ENCODE data around the gene CDKAL1. TPM values are rescaled to one million over a fixed set of nuclear protein-coding genes. Genes with fewer than 3 reads are reported as not detected.

CDKAL1 gene
- total RNA-seq, 2 experiments from 2014 or later = 21.2 to 23.0 TPM

DNA sequence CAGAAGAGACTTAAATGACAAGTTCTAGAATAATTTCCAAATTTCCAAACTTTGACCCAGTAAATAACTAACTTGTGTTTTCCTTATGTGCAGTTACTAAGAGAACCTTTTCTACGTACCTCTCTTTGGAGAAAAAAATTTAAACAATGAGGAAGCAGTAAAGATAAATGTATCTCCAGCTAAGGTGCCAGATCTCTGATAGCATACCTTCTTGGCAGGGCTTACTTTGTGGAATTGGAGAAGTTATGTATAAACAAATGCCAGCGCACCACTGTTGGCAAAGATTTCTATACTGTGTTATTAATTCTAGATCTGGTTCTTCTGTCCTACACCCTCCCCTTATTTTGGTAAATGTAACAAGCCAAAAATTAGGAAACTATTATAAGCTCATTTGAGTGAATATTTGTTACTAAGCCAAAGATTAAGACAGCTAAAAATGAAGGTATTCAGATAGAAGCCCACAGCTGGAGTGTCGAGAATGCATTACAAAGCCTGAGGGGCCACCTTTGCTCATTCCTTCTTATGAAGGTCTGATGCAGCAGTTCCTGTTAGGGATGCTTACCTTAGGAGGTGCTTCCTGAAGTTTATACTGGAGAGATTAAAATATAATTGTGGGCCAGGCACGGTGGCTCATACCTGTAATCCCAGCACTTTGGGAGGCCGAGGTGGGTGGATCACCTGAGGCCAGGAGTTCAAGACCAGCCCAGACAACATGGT is 686.2 kb downstream of the CDKAL1 start:
- Mint-ChIP-seq H3K27ac (no peak overlapping the region), H3K4me1 (no peaks in the 10 kb centered on the region), H3K4me3 (no peak overlapping the region), H3K27me3 (no peaks in the 10 kb centered on the region), H3K36me3 (ENCODE audit: low read depth) (no peaks in the 10 kb centered on the region), H3K9me3 (no peaks in the 10 kb centered on the region)
- DNase-seq = no peak
- CTCF ChIA-PET = no interaction called here
- POLR2A ChIA-PET = no interaction called here

GRCh38 chr6:21222656-21223055 is 688.4 kb downstream of the CDKAL1 start:
- POLR2A ChIA-PET = no interaction called here
- Mint-ChIP-seq H3K4me3 (no peak overlapping the region), H3K4me1 (no peaks in the 10 kb centered on the region), H3K27me3 (no peaks in the 10 kb centered on the region), H3K27ac (no peak overlapping the region), H3K36me3 (ENCODE audit: low read depth) (no peaks in the 10 kb centered on the region), H3K9me3 (no peaks in the 10 kb centered on the region)
- CTCF ChIA-PET = no interaction called here
- no peak for DNase-seq

DNA sequence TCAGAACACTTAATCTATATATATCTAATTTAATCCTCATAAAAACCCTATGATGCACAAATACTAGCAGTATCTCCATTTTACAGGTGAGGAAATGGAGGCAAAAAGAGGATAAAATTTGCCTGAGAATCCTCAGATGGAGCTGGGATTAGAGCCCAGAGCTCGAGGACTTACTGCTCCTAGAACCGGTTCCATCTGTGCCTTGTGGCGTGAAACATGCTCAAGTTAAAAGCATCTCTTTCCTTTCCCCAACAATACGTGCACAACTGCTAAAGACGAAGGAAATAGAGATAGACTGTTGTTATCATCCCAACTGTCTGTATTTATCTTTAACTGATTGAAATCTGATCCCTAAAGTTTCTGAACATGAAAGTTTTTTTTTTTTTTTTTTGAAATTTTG is 691.7 kb downstream of the CDKAL1 start:
- Mint-ChIP-seq H3K27me3 (no peaks in the 10 kb centered on the region), H3K9me3 (no peaks in the 10 kb centered on the region), H3K4me1 (no peaks in the 10 kb centered on the region), H3K27ac (no peak overlapping the region), H3K4me3 (no peak overlapping the region), H3K36me3 (ENCODE audit: low read depth) (peaks cover 5% of the 10 kb centered on the region)
- ChIA-PET POLR2A (no interaction called here), CTCF (no interaction called here)
- no peak for DNase-seq

- Mint-ChIP-seq H3K4me1 (no peaks in the 10 kb centered on the region), H3K4me3 (no peak overlapping the region), H3K9me3 (no peaks in the 10 kb centered on the region), H3K27ac (no peak overlapping the region), H3K36me3 (ENCODE audit: low read depth) (peaks cover 18% of the 10 kb centered on the region), H3K27me3 (no peaks in the 10 kb centered on the region)
- DNase-seq = no peak
- ChIA-PET CTCF (no interaction called here), POLR2A (no interaction called here)
Observed at GRCh38 chr6:21227486-21227885, 693.2 kb downstream of the CDKAL1 start.

- H3K4me3 Mint-ChIP-seq = no peak overlapping the region
- CTCF ChIA-PET = no interaction called here
- H3K4me1 Mint-ChIP-seq = no peaks in the 10 kb centered on the region
- H3K9me3 Mint-ChIP-seq = peaks cover 6% of the 10 kb centered on the region
- H3K36me3 Mint-ChIP-seq (ENCODE audit: low read depth) = peaks cover 26% of the 10 kb centered on the region
- no peak for DNase-seq
- no peak overlapping the region for H3K27ac Mint-ChIP-seq
- H3K27me3 Mint-ChIP-seq = no peaks in the 10 kb centered on the region
- POLR2A ChIA-PET = no interaction called here
Observed at GRCh38 chr6:21228411-21228810, 694.2 kb downstream of the CDKAL1 start.

DNA sequence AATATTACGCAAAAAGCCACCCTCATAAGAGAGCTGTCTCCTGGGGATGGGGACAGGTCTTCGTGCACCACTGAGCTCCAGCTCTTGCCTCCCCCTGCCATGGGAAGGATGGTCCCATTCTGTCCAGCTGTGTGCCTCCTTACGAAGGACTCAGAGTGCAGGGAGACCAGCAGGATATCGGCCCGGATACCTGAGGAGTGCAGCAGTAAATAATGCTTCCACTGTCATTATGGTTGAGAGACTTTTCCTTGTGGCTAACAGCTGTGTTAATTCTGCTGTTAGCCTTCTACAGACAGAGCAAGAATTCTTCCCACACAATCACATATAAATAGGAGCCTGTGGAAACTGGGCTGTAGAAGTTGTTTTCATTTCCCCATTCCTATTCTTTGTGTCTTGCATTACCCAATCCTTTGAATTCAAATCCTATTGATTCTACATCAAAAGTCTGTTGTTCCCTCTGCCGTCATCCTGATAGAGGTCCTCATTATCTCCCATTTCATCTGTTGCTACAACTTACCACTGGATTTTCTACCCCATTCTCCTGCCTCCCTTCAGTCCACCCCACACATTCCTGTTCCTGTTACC is 694.7 kb downstream of the CDKAL1 start:
- DNase-seq = no peak
- H3K4me3 Mint-ChIP-seq = no peak overlapping the region
- ChIA-PET POLR2A (no interaction called here), CTCF (no interaction called here)
- no peaks in the 10 kb centered on the region for H3K4me1 Mint-ChIP-seq
- H3K36me3 Mint-ChIP-seq (ENCODE audit: low read depth) = peaks cover 29% of the 10 kb centered on the region
- peaks cover 9% of the 10 kb centered on the region for H3K9me3 Mint-ChIP-seq
- no peaks in the 10 kb centered on the region for H3K27me3 Mint-ChIP-seq
- H3K27ac Mint-ChIP-seq = no peak overlapping the region

- POLR2A ChIA-PET = no interaction called here
- peaks cover 35% of the 10 kb centered on the region for H3K36me3 Mint-ChIP-seq (ENCODE audit: low read depth)
Observed at GRCh38 chr6:21230536-21230935, 696.3 kb downstream of the CDKAL1 start.

DNA sequence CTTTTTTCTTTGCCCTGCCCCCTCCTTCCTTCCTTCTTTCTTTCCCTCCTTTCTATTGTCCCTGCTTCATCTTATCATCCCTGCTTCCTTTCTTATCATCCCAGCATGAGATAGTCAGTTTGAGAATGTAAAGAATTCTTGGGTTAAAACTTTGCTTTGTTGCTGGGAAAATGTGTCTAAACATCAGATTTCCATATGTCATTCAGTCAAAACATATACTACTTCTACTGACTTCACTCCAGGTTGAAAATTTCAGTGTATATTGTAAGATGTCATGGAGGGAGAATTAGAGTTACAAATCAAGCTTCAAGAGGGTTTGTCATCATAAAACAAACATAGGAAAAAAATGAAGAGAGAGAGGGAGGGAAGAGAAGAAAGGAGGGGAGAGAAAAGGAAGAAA is 700.9 kb downstream of the CDKAL1 start:
- peaks cover 35% of the 10 kb centered on the region for H3K36me3 Mint-ChIP-seq (ENCODE audit: low read depth)
- H3K4me3 Mint-ChIP-seq = no peak overlapping the region
- H3K9me3 Mint-ChIP-seq = peaks cover 11% of the 10 kb centered on the region
- H3K4me1 Mint-ChIP-seq = no peaks in the 10 kb centered on the region
- H3K27me3 Mint-ChIP-seq = no peaks in the 10 kb centered on the region
- DNase-seq = no peak
- no peak overlapping the region for H3K27ac Mint-ChIP-seq
- POLR2A ChIA-PET = no interaction called here
- CTCF ChIA-PET = no interaction called here

More at GRCh38 chr6:21230536-21230935, 696.3 kb downstream of the CDKAL1 start:
- no peaks in the 10 kb centered on the region for H3K4me1 Mint-ChIP-seq
- no peak for DNase-seq
- H3K4me3 Mint-ChIP-seq = no peak overlapping the region
- no peak overlapping the region for H3K27ac Mint-ChIP-seq
- CTCF ChIA-PET = no interaction called here
- peaks cover 9% of the 10 kb centered on the region for H3K9me3 Mint-ChIP-seq
- H3K27me3 Mint-ChIP-seq = no peaks in the 10 kb centered on the region

DNA sequence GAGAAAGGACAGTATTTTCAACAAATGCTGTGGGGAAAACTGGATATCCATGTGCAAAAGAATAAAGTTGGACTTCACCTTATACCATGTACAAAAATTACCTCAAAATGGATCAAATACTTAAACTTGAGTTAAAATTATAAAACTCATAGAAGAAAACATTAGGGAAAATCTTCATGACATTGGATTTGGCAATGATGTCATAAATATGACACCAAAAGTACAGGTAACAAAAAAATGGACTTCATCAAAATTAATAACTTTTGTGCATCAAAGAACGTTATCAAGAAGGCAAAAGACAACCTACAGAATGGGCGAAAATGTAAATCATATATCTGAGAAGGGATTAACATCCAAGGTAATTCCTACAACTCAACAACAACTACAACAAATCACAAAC is 704.0 kb downstream of the CDKAL1 start:
- no peak overlapping the region for H3K27ac Mint-ChIP-seq
- no peak for DNase-seq
- ChIA-PET POLR2A (no interaction called here), CTCF (no interaction called here)
- no peak overlapping the region for H3K4me3 Mint-ChIP-seq
- H3K9me3 Mint-ChIP-seq = peaks cover 7% of the 10 kb centered on the region
- H3K27me3 Mint-ChIP-seq = no peaks in the 10 kb centered on the region
- H3K4me1 Mint-ChIP-seq = no peaks in the 10 kb centered on the region
- H3K36me3 Mint-ChIP-seq (ENCODE audit: low read depth) = peaks cover 9% of the 10 kb centered on the region

DNA sequence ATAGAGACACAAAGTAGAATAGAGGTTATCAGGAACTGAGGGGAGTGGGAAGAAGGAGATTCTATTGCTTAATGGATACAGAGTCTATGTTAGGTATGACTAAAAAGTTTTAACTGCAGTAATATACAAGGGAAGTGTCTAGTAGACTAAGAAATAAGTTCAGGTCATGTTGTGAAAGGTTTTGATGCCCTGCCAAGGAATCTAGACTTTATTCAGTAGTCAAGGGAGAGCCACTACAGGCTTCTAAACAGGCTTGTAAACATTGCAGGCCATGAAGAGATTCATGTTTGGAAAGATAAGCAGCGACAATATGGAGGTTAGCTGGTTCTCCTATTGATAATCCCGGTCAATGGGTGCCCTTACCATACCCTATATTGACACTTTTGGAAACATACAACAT is 706.5 kb downstream of the CDKAL1 start:
- Mint-ChIP-seq H3K4me1 (no peaks in the 10 kb centered on the region), H3K9me3 (peaks cover 4% of the 10 kb centered on the region), H3K27me3 (no peaks in the 10 kb centered on the region), H3K27ac (no peak overlapping the region), H3K36me3 (ENCODE audit: low read depth) (no peaks in the 10 kb centered on the region), H3K4me3 (no peak overlapping the region)
- DNase-seq = no peak
- ChIA-PET POLR2A (no interaction called here), CTCF (no interaction called here)

DNA sequence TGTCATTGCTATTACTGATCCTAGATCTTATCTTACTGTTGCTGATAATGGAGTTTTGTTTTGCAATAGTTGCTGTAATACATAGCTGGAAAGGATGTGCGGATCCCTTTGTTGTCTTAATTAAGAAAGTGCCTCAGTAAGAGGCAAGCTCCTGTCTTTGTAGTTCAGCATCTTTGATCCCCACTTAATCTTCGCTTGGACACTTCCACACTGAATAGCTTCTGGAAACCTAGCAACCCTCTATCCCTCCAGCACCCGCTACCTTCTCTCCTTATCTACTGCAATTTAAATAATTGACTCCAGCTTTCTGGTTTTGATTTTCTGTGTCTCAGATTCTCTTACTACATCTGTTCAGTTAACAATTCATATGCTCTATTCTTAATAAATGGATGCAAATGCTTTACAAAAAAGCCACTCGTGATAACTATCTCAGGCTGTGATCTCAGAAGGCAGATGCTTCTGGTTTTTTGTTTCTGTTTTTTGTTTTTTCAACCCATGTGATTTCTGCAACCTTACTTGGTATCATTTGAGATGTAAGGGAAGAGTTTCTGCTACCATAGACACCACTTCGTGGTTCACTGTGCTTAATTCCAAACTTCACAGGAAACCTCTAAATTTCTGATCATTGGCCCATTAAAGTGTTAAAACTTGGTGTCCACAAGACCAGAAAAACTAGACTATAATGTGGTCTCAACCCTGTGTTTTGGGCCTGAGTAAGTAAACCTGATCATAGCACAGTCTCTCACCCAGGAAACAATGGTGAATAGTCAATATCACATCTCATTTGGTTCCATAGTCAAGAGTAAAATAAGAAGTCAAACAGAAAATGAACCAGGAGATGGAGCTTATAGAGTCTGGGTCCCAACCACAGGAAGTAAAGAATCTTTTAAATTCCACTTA is 707.2 kb downstream of the CDKAL1 start:
- POLR2A ChIA-PET = no interaction called here
- DNase-seq = no peak
- CTCF ChIA-PET = no interaction called here
- no peak overlapping the region for H3K4me3 Mint-ChIP-seq
- H3K27me3 Mint-ChIP-seq = no peaks in the 10 kb centered on the region
- H3K9me3 Mint-ChIP-seq = peaks cover 4% of the 10 kb centered on the region
- H3K36me3 Mint-ChIP-seq (ENCODE audit: low read depth) = no peaks in the 10 kb centered on the region
- H3K4me1 Mint-ChIP-seq = no peaks in the 10 kb centered on the region
- no peak overlapping the region for H3K27ac Mint-ChIP-seq

GRCh38 chr6:21244897-21245470 is 710.7 kb downstream of the CDKAL1 start:
- Mint-ChIP-seq H3K9me3 (peaks cover 2% of the 10 kb centered on the region), H3K27me3 (no peaks in the 10 kb centered on the region), H3K36me3 (ENCODE audit: low read depth) (no peaks in the 10 kb centered on the region), H3K27ac (no peak overlapping the region), H3K4me1 (no peaks in the 10 kb centered on the region), H3K4me3 (no peak overlapping the region)
- POLR2A ChIA-PET = no interaction called here
- DNase-seq = no peak
- CTCF ChIA-PET = no interaction called here

GRCh38 chr6:21245488-21245887 is 711.2 kb downstream of the CDKAL1 start:
- H3K27ac Mint-ChIP-seq = no peak overlapping the region
- no peak for DNase-seq
- CTCF ChIA-PET = no interaction called here
- POLR2A ChIA-PET = no interaction called here
- H3K27me3 Mint-ChIP-seq = no peaks in the 10 kb centered on the region
- H3K4me3 Mint-ChIP-seq = no peak overlapping the region
- H3K4me1 Mint-ChIP-seq = no peaks in the 10 kb centered on the region
- peaks cover under 1% of the 10 kb centered on the region for H3K9me3 Mint-ChIP-seq
- H3K36me3 Mint-ChIP-seq (ENCODE audit: low read depth) = no peaks in the 10 kb centered on the region

All from activated CD4-positive, alpha-beta memory T cell treated with anti-CD3 and anti-CD28 coated beads, Interleukin-2, amount 10 ng/mL, durations not matched to agents 7 days and 5 days (primary cell).